ENCODE data around the gene VDAC2. TPM values are rescaled to one million over a fixed set of nuclear protein-coding genes. Genes with fewer than 3 reads are reported as not detected.
A peak's percentile ranks its signal among the peaks of the same experiment; 100 is the strongest.

The VDAC2 gene
- total and polyA plus RNA-seq, 2 experiments from 2014 or later = 242 to 311 TPM

DNA sequence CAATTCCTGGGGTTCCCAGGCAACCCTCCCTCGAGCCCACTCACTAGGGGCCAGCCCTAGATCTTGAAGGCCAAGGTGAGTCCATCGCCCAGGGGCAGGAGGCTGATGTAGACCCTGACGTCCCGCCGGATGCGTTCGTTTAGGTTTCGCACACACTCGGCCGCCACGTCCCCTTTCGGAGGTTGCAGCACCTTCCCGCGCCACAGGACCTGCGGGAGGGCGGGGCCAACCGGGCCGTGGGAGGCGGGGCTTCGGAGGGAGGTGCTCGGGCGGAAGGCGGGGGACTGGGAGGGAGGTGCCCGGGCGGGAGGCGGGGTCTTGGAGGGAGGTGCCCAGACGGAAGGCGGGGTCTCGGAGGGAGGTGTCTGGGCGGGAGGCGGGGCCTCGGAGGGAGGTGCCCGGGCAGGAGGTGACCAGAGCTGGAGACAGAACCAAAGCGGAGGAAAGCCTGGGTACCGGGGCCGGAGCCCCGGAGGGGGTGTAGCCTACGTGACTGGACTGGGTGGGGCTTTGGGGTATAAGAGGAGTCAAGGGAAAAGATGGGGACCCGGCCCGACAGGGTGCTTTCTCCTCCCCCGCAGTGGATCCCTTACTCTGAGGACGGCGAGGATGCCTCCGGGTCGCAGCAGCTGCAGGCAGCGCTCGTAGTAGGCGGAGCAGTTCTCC is 23.6 kb downstream of the VDAC2 start:
- Histone ChIP-seq H3K36me3 (ENCODE audit: insufficient read depth) (peaks cover 25% of the 10 kb centered on the region), H3K27me3 (ENCODE audit: insufficient read depth) (no peaks in the 10 kb centered on the region), H3K27ac (ENCODE audit: low read depth) (peak overlapping the region; percentile 95), H3K4me3 (peak overlapping the region; percentile 78), H2AFZ (no peak overlapping the region; the same call in 1 of the 2 replicates), H3F3A (replicated peaks; ENCODE audit: low read depth) (peaks cover 39% of the 10 kb centered on the region), H3K79me2 (replicated peaks; ENCODE audit: insufficient read depth) (peaks cover 18% of the 10 kb centered on the region), H3K9me2 (ENCODE audit: insufficient read depth) (no peaks in the 10 kb centered on the region), H3K4me1 (ENCODE audit: insufficient read depth) (peaks cover 6% of the 10 kb centered on the region; the same call in 1 of the 2 replicates), H4K20me1 (replicated peaks; ENCODE audit: insufficient read depth) (peaks cover 14% of the 10 kb centered on the region), H3K4me2 (peak overlapping the region; percentile 93)
- Mint-ChIP-seq H3K36me3 (ENCODE audit: low read depth) (peaks cover 44% of the 10 kb centered on the region), H3K4me1 (peaks cover 23% of the 10 kb centered on the region), H3K9me3 (no peaks in the 10 kb centered on the region), H3K4me3 (peak overlapping the region; percentile 69), H3K27me3 (ENCODE audit: insufficient read depth, low read depth, poor library complexity) (peaks cover 24% of the 10 kb centered on the region), H3K27ac (peak overlapping the region; percentile 89)
- ATAC-seq = peak; percentile 55
- DNase-seq (ENCODE audit: low spot score) = peak; percentile 98
- TF ChIP-seq POLR2AphosphoS5 (IDR thresholded peaks at IDR 0.05; ENCODE audit: low read depth) (peak; percentile 76), NANOG (IDR thresholded peaks at IDR 0.05; ENCODE audit: borderline replicate concordance) (no peak)

DNA sequence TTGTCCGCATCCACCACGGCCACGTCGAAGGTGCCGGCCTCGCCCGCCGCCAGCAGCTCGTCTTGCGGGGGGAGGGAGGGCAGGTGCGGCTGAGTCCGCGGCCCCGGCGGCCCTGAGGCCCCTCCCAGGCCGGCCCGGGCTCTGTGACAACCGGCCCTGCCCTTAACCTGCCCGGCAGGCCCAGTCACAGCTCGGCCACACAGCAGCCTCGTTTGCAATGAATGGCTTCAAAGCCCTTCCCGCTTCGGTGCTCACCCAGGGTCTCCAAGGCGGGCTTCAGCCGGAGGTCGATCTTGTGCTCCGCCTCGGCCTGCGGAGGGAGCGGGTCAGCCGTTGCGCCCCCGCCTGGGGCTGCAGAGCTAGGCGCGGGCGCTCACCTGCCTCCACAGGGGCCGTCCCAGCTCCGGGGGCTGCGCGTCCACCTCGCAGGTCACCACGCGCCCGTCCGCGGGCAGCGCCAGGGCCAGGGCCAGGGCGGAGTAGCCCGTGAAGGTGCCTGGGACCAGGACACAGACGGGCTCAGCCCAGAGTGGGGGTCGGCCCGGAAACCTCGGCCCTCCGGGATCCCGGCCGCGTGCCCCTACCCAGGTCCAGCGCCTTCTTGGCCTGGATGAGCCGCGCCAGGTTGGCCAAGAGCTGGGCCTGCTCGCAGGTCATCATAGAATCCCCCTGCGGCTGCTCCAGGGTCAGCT is 24.2 kb downstream of the VDAC2 start:
- H3K4me1 ChIP-seq (ENCODE audit: insufficient read depth) = peaks cover 6% of the 10 kb centered on the region; the same call in 1 of the 2 replicates
- peak; percentile 36 for ATAC-seq
- Mint-ChIP-seq H3K4me3 (peak overlapping the region; percentile 69), H3K4me1 (peaks cover 23% of the 10 kb centered on the region), H3K27me3 (ENCODE audit: insufficient read depth, low read depth, poor library complexity) (peaks cover 24% of the 10 kb centered on the region), H3K9me3 (no peaks in the 10 kb centered on the region), H3K27ac (no peak overlapping the region), H3K36me3 (ENCODE audit: low read depth) (peaks cover 37% of the 10 kb centered on the region)
- TF ChIP-seq EZH2 (IDR thresholded peaks at IDR 0.05; ENCODE audit: low read depth, unreplicated experiment) = no peak
- TF ChIP-seq, protein P1, sequence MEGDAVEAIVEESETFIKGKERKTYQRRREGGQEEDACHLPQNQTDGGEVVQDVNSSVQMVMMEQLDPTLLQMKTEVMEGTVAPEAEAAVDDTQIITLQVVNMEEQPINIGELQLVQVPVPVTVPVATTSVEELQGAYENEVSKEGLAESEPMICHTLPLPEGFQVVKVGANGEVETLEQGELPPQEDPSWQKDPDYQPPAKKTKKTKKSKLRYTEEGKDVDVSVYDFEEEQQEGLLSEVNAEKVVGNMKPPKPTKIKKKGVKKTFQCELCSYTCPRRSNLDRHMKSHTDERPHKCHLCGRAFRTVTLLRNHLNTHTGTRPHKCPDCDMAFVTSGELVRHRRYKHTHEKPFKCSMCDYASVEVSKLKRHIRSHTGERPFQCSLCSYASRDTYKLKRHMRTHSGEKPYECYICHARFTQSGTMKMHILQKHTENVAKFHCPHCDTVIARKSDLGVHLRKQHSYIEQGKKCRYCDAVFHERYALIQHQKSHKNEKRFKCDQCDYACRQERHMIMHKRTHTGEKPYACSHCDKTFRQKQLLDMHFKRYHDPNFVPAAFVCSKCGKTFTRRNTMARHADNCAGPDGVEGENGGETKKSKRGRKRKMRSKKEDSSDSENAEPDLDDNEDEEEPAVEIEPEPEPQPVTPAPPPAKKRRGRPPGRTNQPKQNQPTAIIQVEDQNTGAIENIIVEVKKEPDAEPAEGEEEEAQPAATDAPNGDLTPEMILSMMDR (conservative IDR thresholded peaks at IDR 0.05; ENCODE audit: low read depth in 2 of 2) = peak in 1 of 2 experiments; percentile 52; a peak in 3 of 4 replicates
- no peak for TF ChIP-seq NANOG (IDR thresholded peaks at IDR 0.05; ENCODE audit: borderline replicate concordance)
- peaks cover 36% of the 10 kb centered on the region for H3F3A ChIP-seq (replicated peaks; ENCODE audit: low read depth)
- H3K4me3 ChIP-seq = peak overlapping the region; percentile 78
- H3K4me2 ChIP-seq = peak overlapping the region; percentile 93
- H3K79me2 ChIP-seq (replicated peaks; ENCODE audit: insufficient read depth) = 0 out of 2 replicates have a peak, but pooled peaks cover 11% of the 10 kb centered on the region
- H3K27ac ChIP-seq (ENCODE audit: low read depth) = no peak overlapping the region
- peaks cover 14% of the 10 kb centered on the region for H4K20me1 ChIP-seq (replicated peaks; ENCODE audit: insufficient read depth)
- peak overlapping the region; percentile 83 for H2AFZ ChIP-seq
- peaks cover 18% of the 10 kb centered on the region for H3K36me3 ChIP-seq (ENCODE audit: insufficient read depth)
- DNase-seq (ENCODE audit: low spot score) = peak; percentile 73
- no peaks in the 10 kb centered on the region for H3K9me2 ChIP-seq (ENCODE audit: insufficient read depth)
- H3K27me3 ChIP-seq (ENCODE audit: insufficient read depth) = no peaks in the 10 kb centered on the region

All from GM23338 (cell line).